GM23338 (cell line): ENCODE measurements around the gene MAN2B2. TPM values are rescaled to one million over a fixed set of nuclear protein-coding genes. Genes with fewer than 3 reads are reported as not detected.

ENCODE experiments used
- ATAC-seq: fragments of 200-7000 bp; cut with Tn5 transposase; 3 replicates; pipeline ENCODE4 v1.9.1; 2020
- DNase-seq: peaks from one replicate; pipeline ENCODE4 v3.0.0-alpha.2; 2015; ENCODE audit warnings: low spot score
- H2AFZ ChIP-seq: fragments of 200-600 bp; sonication (generic); 2 replicates; pipeline ENCODE4 v1.8.0; 2016; ENCODE audit warnings: antibody characterized with exemption, mild to moderate bottlenecking, moderate library complexity
- H3F3A ChIP-seq: fragments of 200-600 bp; sonication (generic); replicated peaks from 2 replicates; pipeline ENCODE4 v1.8.0; 2017; ENCODE audit warnings: antibody characterized with exemption, mixed run types, low read depth
- H3K27ac ChIP-seq: fragments of 200-600 bp; sonication (generic); 2 replicates; pipeline ENCODE4 v1.6.1; 2016; ENCODE audit warnings: low read depth
- H3K27me3 ChIP-seq: fragments of 200-600 bp; sonication (generic); 2 replicates; pipeline ENCODE4 v1.8.0; 2016; ENCODE audit warnings: mild to moderate bottlenecking, mixed run types, moderate library complexity; ENCODE audit not compliant: insufficient read depth
- H3K36me3 ChIP-seq: fragments of 200-600 bp; sonication (generic); 2 replicates; pipeline ENCODE4 v1.8.0; 2016; ENCODE audit warnings: mild to moderate bottlenecking; ENCODE audit not compliant: insufficient read depth
- H3K4me1 ChIP-seq: fragments of 200-600 bp; sonication (generic); 2 replicates; pipeline ENCODE4 v1.8.0; 2016; ENCODE audit warnings: mild to moderate bottlenecking, moderate library complexity; ENCODE audit not compliant: insufficient read depth
- H3K4me2 ChIP-seq: fragments of 200-600 bp; sonication (generic); 2 replicates; pipeline ENCODE4 v1.7.1; 2017; ENCODE audit warnings: mixed run types
- H3K4me3 ChIP-seq: fragments of 200-600 bp; sonication (generic); 2 replicates; pipeline ENCODE4 v1.6.1; 2016; ENCODE audit warnings: mixed run types
- H3K79me2 ChIP-seq: fragments of 200-600 bp; sonication (generic); replicated peaks from 2 replicates; pipeline ENCODE4 v1.8.0; 2017; ENCODE audit warnings: mild to moderate bottlenecking; ENCODE audit not compliant: insufficient read depth
- H3K9me2 ChIP-seq: fragments of 200-600 bp; sonication (generic); 2 replicates; pipeline ENCODE4 v1.8.0; 2017; ENCODE audit not compliant: insufficient read depth
- H4K20me1 ChIP-seq: fragments of 200-600 bp; sonication (generic); replicated peaks from 2 replicates; pipeline ENCODE4 v1.8.0; 2017; ENCODE audit warnings: mild to moderate bottlenecking; ENCODE audit not compliant: insufficient read depth
- H3K27ac Mint-ChIP-seq: 2 replicates; pipeline ENCODE4 v1.8.0; 2020; ENCODE audit warnings: inconsistent platforms, mild to moderate bottlenecking, moderate library complexity, mixed read lengths
- H3K27me3 Mint-ChIP-seq: 3 replicates; pipeline ENCODE4 v1.8.0; 2022; ENCODE audit warnings: low read depth, mild to moderate bottlenecking, moderate library complexity, mixed read lengths, inconsistent platforms; ENCODE audit not compliant: insufficient read depth, poor library complexity
- H3K36me3 Mint-ChIP-seq: 3 replicates; pipeline ENCODE4 v1.8.0; 2021; ENCODE audit warnings: low read depth, mild to moderate bottlenecking, inconsistent platforms, moderate library complexity, mixed read lengths
- H3K4me1 Mint-ChIP-seq: 3 replicates; pipeline ENCODE4 v1.8.0; 2020; ENCODE audit warnings: mild to moderate bottlenecking, inconsistent platforms, mixed read lengths
- H3K4me3 Mint-ChIP-seq: 3 replicates; pipeline ENCODE4 v1.8.0; 2021; ENCODE audit warnings: moderate library complexity, mild to moderate bottlenecking, inconsistent platforms, mixed read lengths
- H3K9me3 Mint-ChIP-seq: 3 replicates; pipeline ENCODE4 v1.8.0; 2020; ENCODE audit warnings: moderate library complexity, mild to moderate bottlenecking, inconsistent platforms, mixed read lengths
- CREB1 ChIP-seq: fragments of 250-450 bp; sonication (Bioruptor Pico); IDR thresholded peaks from 2 replicates; pipeline ENCODE4 v1.5.0; 2020; ENCODE audit warnings: low read depth, mild to moderate bottlenecking, moderate library complexity
- CTCF ChIP-seq, 2 experiments: fragments of 200-600 bp in 1 of 2; sonication (generic) in 1 of 2; conservative IDR thresholded peaks; 2 replicates each; pipeline versions ENCODE4 v1.5.1 to v1.6.1; 2016 to 2017; ENCODE audit warnings: antibody characterized with exemption in 2 of 2, low read depth in 2 of 2, mild to moderate bottlenecking in 2 of 2, moderate library complexity in 1 of 2
- ETS1 ChIP-seq: IDR thresholded peaks from 2 replicates; pipeline ENCODE4 v1.6.1; 2016; ENCODE audit warnings: antibody characterized with exemption
- EZH2 ChIP-seq: fragments of 200-600 bp; sonication (generic); IDR thresholded peaks from one replicate; pipeline ENCODE4 v1.8.0; 2017; ENCODE audit warnings: antibody characterized with exemption, mild to moderate bottlenecking, low read depth; ENCODE audit not compliant: unreplicated experiment
- EZH2phosphoT487 ChIP-seq: fragments of 200-600 bp; sonication (generic); IDR thresholded peaks from one replicate; pipeline ENCODE4 v1.8.1; 2018; ENCODE audit warnings: antibody characterized with exemption; ENCODE audit not compliant: unreplicated experiment
- JUNB ChIP-seq: IDR thresholded peaks from one replicate; pipeline ENCODE4 v1.6.1; 2016; ENCODE audit warnings: antibody characterized with exemption; ENCODE audit not compliant: unreplicated experiment
- NANOG ChIP-seq: IDR thresholded peaks from 2 replicates; pipeline ENCODE4 v1.6.1; 2016; ENCODE audit warnings: antibody characterized with exemption, borderline replicate concordance
- POLR2AphosphoS5 ChIP-seq: IDR thresholded peaks from 2 replicates; pipeline ENCODE4 v1.6.1; 2016; ENCODE audit warnings: antibody characterized with exemption, low read depth
- REST ChIP-seq: IDR thresholded peaks from one replicate; pipeline ENCODE4 v1.6.1; 2018; ENCODE audit warnings: antibody characterized with exemption; ENCODE audit not compliant: unreplicated experiment
- STAT1 ChIP-seq: IDR thresholded peaks from one replicate; pipeline ENCODE4 v1.6.1; 2016; ENCODE audit warnings: antibody characterized with exemption; ENCODE audit not compliant: unreplicated experiment
- ZNF114 ChIP-seq: fragments of 250-450 bp; sonication (Bioruptor Pico); IDR thresholded peaks from 2 replicates; pipeline ENCODE4 v1.5.0; 2020; ENCODE audit warnings: mild to moderate bottlenecking, moderate library complexity
- ZNF331 ChIP-seq: fragments of 250-450 bp; sonication (Bioruptor Pico); IDR thresholded peaks from 2 replicates; pipeline ENCODE4 v1.5.0; 2020; ENCODE audit warnings: low read depth, mild to moderate bottlenecking, moderate library complexity
- ZNF462 ChIP-seq: fragments of 250-450 bp; sonication (Bioruptor Pico); IDR thresholded peaks from 2 replicates; pipeline ENCODE4 v1.5.0; 2020; ENCODE audit warnings: mild to moderate bottlenecking, moderate library complexity
- polyA plus RNA-seq: library from polyadenylated mRNA; unstranded; fragments of >200 nt; fragmentation: Nextera tagmentation; extraction: Ambion mirVana; gene quantifications from 2 replicates; pipeline ENCODE4 v1.2.1, GENCODE V29; 2016
- total RNA-seq: library from RNA; depleted of rRNA; stranded (reverse); fragments of >200 nt; shearing (Covaris generic); gene quantifications from 2 replicates; pipeline ENCODE4 v1.2.3, GENCODE V29; 2014

MAN2B2 gene
- total and polyA plus RNA-seq, 2 experiments from 2014 or later, result 1.6 to 6.9 TPM

- Histone ChIP-seq H3K36me3 (no peaks in the 10 kb centered on the region), H3K4me2 (no peak overlapping the region), H3F3A (no peaks in the 10 kb centered on the region), H3K4me1 (peaks cover 6% of the 10 kb centered on the region), H3K79me2 (no peaks in the 10 kb centered on the region), H4K20me1 (no peaks in the 10 kb centered on the region), H3K9me2 (no peaks in the 10 kb centered on the region), H3K4me3 (no peak overlapping the region), H3K27me3 (no peaks in the 10 kb centered on the region), H2AFZ (no peak overlapping the region), H3K27ac (no peak overlapping the region)
- ATAC-seq (no peak), DNase-seq (no peak)
- no peak overlapping the region for H3K4me3 Mint-ChIP-seq
- peaks cover 26% of the 10 kb centered on the region for H3K4me1 Mint-ChIP-seq
- TF ChIP-seq ZNF331 (CRISPR knock-in tag), result no peak
- TF ChIP-seq REST, result no peak
- TF ChIP-seq ZNF462 (CRISPR knock-in tag), result no peak
- TF ChIP-seq EZH2, result no peak
- no peak for TF ChIP-seq CTCF (conservative IDR thresholded peaks at IDR 0.05; ENCODE audit: low read depth in 2 of 2)
- no peak for TF ChIP-seq CREB1 (CRISPR knock-in tag)
- TF ChIP-seq ZNF114 (CRISPR knock-in tag), result no peak
- no peak for TF ChIP-seq EZH2phosphoT487
- TF ChIP-seq ETS1, result no peak
- no peak for TF ChIP-seq JUNB
- no peak for TF ChIP-seq NANOG
- no peak for TF ChIP-seq POLR2AphosphoS5
- no peak for TF ChIP-seq STAT1
- H3K27me3 Mint-ChIP-seq, result peaks cover 20% of the 10 kb centered on the region
- no peak overlapping the region; the same call in 1 of the 2 replicates for H3K27ac Mint-ChIP-seq
- H3K9me3 Mint-ChIP-seq, result no peaks in the 10 kb centered on the region; the same call in 2 of the 3 replicates
- no peaks in the 10 kb centered on the region for H3K36me3 Mint-ChIP-seq
Observed at GRCh38 chr4:6530301-6530700, 44.7 kb upstream of the MAN2B2 start.
